Muscle of leg (tissue), 11 donors: ENCODE results near the gene CPNE5. TPM values are rescaled to one million over a fixed set of nuclear protein-coding genes. Genes with fewer than 3 reads are reported as not detected.
A peak's percentile ranks its signal among the peaks of the same experiment; 100 is the strongest.

Experiments
- DNase-seq: peaks from one replicate; pipeline ENCODE4 v3.0.0; 2013
- H3K27ac ChIP-seq: one replicate; pipeline ENCODE4 v1.5.1; 2013; ENCODE audit warnings: mild to moderate bottlenecking, low read length, control low read depth
- H3K27me3 ChIP-seq: one replicate; pipeline ENCODE4 v1.6.1; 2013; ENCODE audit warnings: low read length; ENCODE audit not compliant: control insufficient read depth, insufficient read depth
- H3K36me3 ChIP-seq: one replicate; pipeline ENCODE4 v1.6.1; 2013; ENCODE audit warnings: low read length; ENCODE audit not compliant: control insufficient read depth, insufficient read depth
- H3K4me1 ChIP-seq: one replicate; pipeline ENCODE4 v1.6.1; 2013; ENCODE audit warnings: low read length; ENCODE audit not compliant: control insufficient read depth, insufficient read depth
- H3K4me3 ChIP-seq: one replicate; pipeline ENCODE4 v1.5.1; 2013; ENCODE audit warnings: low read length, control low read depth
- H3K9me3 ChIP-seq: replicated peaks from 2 replicates; pipeline ENCODE4 v1.6.1; 2013; ENCODE audit warnings: low read depth, low read length; ENCODE audit not compliant: control insufficient read depth
- WGBS: methylation state at CpG from one replicate; pipeline ENCODE4 v1.1.5; 2013; ENCODE audit warnings: missing lambda C conversion rate; ENCODE audit not compliant: insufficient coverage; 5-methylcytosine and 5-hydroxymethylcytosine counted together
- polyA plus RNA-seq, 8 donors: library from polyadenylated mRNA; unstranded; fragments of 120-200 nt; gene quantifications; one replicate each; pipeline versions ENCODE4 v1.2.1 to v1.2.3, GENCODE V29; 2013; ENCODE audit warnings: inconsistent platforms in 1 of 8, low replicate concordance in 1 of 8; ENCODE audit not compliant: insufficient read length in 8 of 8, insufficient read depth in 1 of 8
- total RNA-seq: library from RNA; stranded (reverse); fragments of 120-200 nt; gene quantifications from one replicate; pipeline ENCODE4 v1.2.4, GENCODE V29; 2013

CPNE5 gene
- total and polyA plus RNA-seq, 9 donors = 4.9 to 17.8 (median 8.2) TPM

GRCh38 chr6:36745836-36746235 is 93.4 kb downstream of the CPNE5 start:
- no peaks in the 10 kb centered on the region for H3K4me1 ChIP-seq
- peaks cover 2% of the 10 kb centered on the region for H3K36me3 ChIP-seq
- H3K9me3 ChIP-seq = peaks cover 13% of the 10 kb centered on the region
- no peaks in the 10 kb centered on the region for H3K27me3 ChIP-seq
- 69% methylated on average over 6 of the region's 8 CpGs for WGBS
- DNase-seq = no peak
- H3K4me3 ChIP-seq = no peak overlapping the region
- H3K27ac ChIP-seq = no peak overlapping the region

- H3K36me3 ChIP-seq = no peaks in the 10 kb centered on the region
- H3K4me1 ChIP-seq = no peaks in the 10 kb centered on the region
- peaks cover 8% of the 10 kb centered on the region for H3K9me3 ChIP-seq
- DNase-seq = no peak
- H3K27ac ChIP-seq = no peak overlapping the region
- no peaks in the 10 kb centered on the region for H3K27me3 ChIP-seq
- no peak overlapping the region for H3K4me3 ChIP-seq
- 91% methylated on average over 11 of the region's 12 CpGs for WGBS
Measured at GRCh38 chr6:36745283-36745682, 94.0 kb downstream of the CPNE5 start.

DNA sequence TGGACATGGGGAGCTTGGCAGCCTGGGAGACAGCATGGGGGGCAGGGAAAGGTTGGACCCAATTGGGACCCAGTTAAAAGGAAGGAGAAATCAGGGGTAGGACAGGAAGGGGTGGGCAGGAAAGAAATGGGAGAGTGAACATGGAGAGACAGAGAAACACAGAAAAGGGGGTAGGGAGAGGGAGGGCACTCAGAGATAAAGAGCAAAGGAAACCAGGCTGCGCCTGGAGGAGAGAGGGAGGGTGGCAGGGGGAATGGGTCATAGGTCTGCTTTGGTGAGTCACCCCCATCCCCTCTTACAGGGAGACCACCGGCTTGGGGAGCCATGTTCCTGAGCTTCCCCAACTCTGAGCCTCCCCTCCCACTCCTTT is 95.0 kb downstream of the CPNE5 start:
- no CpG with 5 or more reads among the region's 2 CpGs for WGBS
- Histone ChIP-seq H3K36me3 (no peaks in the 10 kb centered on the region), H3K9me3 (peaks cover 6% of the 10 kb centered on the region), H3K4me3 (no peak overlapping the region), H3K27me3 (no peaks in the 10 kb centered on the region), H3K27ac (no peak overlapping the region), H3K4me1 (no peaks in the 10 kb centered on the region)
- no peak for DNase-seq

- H3K27me3 ChIP-seq = no peaks in the 10 kb centered on the region
- H3K27ac ChIP-seq = no peak overlapping the region
- H3K4me3 ChIP-seq = no peak overlapping the region
- H3K4me1 ChIP-seq = no peaks in the 10 kb centered on the region
- H3K36me3 ChIP-seq = no peaks in the 10 kb centered on the region
- 62% methylated on average over 10 of the region's 24 CpGs for WGBS
- DNase-seq = no peak
- peaks cover 2% of the 10 kb centered on the region for H3K9me3 ChIP-seq
Measured at GRCh38 chr6:36743538-36744303, 95.5 kb downstream of the CPNE5 start.

GRCh38 chr6:36743032-36743431 is 96.2 kb downstream of the CPNE5 start:
- Histone ChIP-seq H3K9me3 (no peaks in the 10 kb centered on the region), H3K4me1 (no peaks in the 10 kb centered on the region), H3K27ac (no peak overlapping the region), H3K36me3 (no peaks in the 10 kb centered on the region), H3K4me3 (no peak overlapping the region), H3K27me3 (no peaks in the 10 kb centered on the region)
- no peak for DNase-seq
- 44% methylated on average over 5 of the region's 5 CpGs for WGBS

GRCh38 chr6:36742146-36742545 is 97.1 kb downstream of the CPNE5 start:
- Histone ChIP-seq H3K4me3 (no peak overlapping the region), H3K9me3 (no peaks in the 10 kb centered on the region), H3K27me3 (no peaks in the 10 kb centered on the region), H3K4me1 (no peaks in the 10 kb centered on the region), H3K36me3 (no peaks in the 10 kb centered on the region), H3K27ac (no peak overlapping the region)
- DNase-seq = no peak
- 94% methylated on average over 17 of the region's 19 CpGs for WGBS

DNA sequence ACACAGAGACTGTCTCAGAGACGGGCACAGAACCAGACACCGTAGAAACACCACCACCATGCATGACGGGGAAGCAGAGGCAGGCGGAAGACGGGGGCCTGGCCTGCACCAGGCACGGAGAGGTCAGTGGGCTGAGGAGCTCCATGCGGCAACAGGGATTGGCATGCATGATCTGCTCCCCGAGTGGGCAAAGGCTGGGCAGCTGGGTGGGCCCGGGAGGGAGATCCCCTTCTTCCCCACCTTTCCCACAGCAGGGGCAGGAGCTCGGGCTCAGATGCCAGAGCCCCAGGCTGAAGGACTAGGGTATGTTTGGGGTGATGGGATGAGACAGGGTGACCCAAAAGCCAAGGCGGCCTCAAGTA is 98.4 kb downstream of the CPNE5 start:
- H3K4me3 ChIP-seq = no peak overlapping the region
- no peaks in the 10 kb centered on the region for H3K27me3 ChIP-seq
- peak overlapping the region; percentile 55 for H3K27ac ChIP-seq
- no peaks in the 10 kb centered on the region for H3K36me3 ChIP-seq
- WGBS = 92% methylated on average over 9 of the region's 11 CpGs
- H3K9me3 ChIP-seq = no peaks in the 10 kb centered on the region
- peaks cover 8% of the 10 kb centered on the region for H3K4me1 ChIP-seq
- no peak for DNase-seq

GRCh38 chr6:36739947-36740817 is 99.1 kb downstream of the CPNE5 start:
- H3K9me3 ChIP-seq = no peaks in the 10 kb centered on the region
- WGBS = 86% methylated on average over 8 of the region's 13 CpGs
- DNase-seq = no peak
- H3K4me1 ChIP-seq = peaks cover 14% of the 10 kb centered on the region
- H3K4me3 ChIP-seq = no peak overlapping the region
- H3K36me3 ChIP-seq = no peaks in the 10 kb centered on the region
- H3K27me3 ChIP-seq = no peaks in the 10 kb centered on the region
- H3K27ac ChIP-seq = peak overlapping the region; percentile 55

- no peak overlapping the region for H3K4me3 ChIP-seq
- no CpG with 5 or more reads among the region's 1 CpG for WGBS
- no peak for DNase-seq
- H3K27ac ChIP-seq = no peak overlapping the region
- peaks cover 26% of the 10 kb centered on the region for H3K4me1 ChIP-seq
- H3K36me3 ChIP-seq = no peaks in the 10 kb centered on the region
- peaks cover 4% of the 10 kb centered on the region for H3K27me3 ChIP-seq
- no peaks in the 10 kb centered on the region for H3K9me3 ChIP-seq
Measured at GRCh38 chr6:36738108-36738507, 101.1 kb downstream of the CPNE5 start.

- no peaks in the 10 kb centered on the region for H3K36me3 ChIP-seq
- whole genome bisulfite sequencing = 89% methylated on average over 11 of the region's 14 CpGs
- peaks cover 4% of the 10 kb centered on the region for H3K27me3 ChIP-seq
- DNase-seq = no peak
- H3K27ac ChIP-seq = no peak overlapping the region
- H3K4me3 ChIP-seq = no peak overlapping the region
- no peaks in the 10 kb centered on the region for H3K9me3 ChIP-seq
- peaks cover 26% of the 10 kb centered on the region for H3K4me1 ChIP-seq
Measured at GRCh38 chr6:36737043-36737785, 102.0 kb downstream of the CPNE5 start.
